Upper lobe of left lung (tissue), 6 donors: Measurements from ENCODE around the gene SLC25A11. TPM values are rescaled to one million over a fixed set of nuclear protein-coding genes. Genes with fewer than 3 reads are reported as not detected.

ENCODE experiments used
- ATAC-seq, 2 donors: fragments of 200-7000 bp; cut with Tn5 transposase; one replicate each; pipeline ENCODE4 v1.9.1; 2022; ENCODE audit warnings: mild to moderate bottlenecking in 2 of 2, moderate library complexity in 2 of 2; ENCODE audit not compliant: low FRiP score in 2 of 2
- DNase-seq, 2 donors: peaks; one replicate each; pipeline ENCODE4 v3.0.0-alpha.2; 2019 to 2020
- H3K27ac ChIP-seq, 4 donors: fragments of 200-600 bp; sonication (generic); one replicate each; pipeline ENCODE4 v1.5.1; 2016 to 2019
- H3K27me3 ChIP-seq, 4 donors: fragments of 200-600 bp; sonication (generic); one replicate each; pipeline ENCODE4 v1.5.1; 2017 to 2019
- H3K36me3 ChIP-seq, 4 donors: fragments of 200-600 bp; sonication (generic); one replicate each; pipeline ENCODE4 v1.5.1; 2016 to 2019
- H3K4me1 ChIP-seq, 4 donors: fragments of 200-600 bp; sonication (generic); one replicate each; pipeline ENCODE4 v1.5.1; 2018 to 2019
- H3K4me3 ChIP-seq, 4 donors: fragments of 200-600 bp; sonication (generic); one replicate each; pipeline ENCODE4 v1.5.1; 2017 to 2019; ENCODE audit warnings: mild to moderate bottlenecking in 2 of 4, moderate library complexity in 1 of 4
- H3K9me3 ChIP-seq, 4 donors: fragments of 200-600 bp; sonication (generic); one replicate each; pipeline ENCODE4 v1.5.1; 2018 to 2019
- CTCF ChIP-seq, 6 experiments: fragments of 450-650 bp in 4 of 6; fragments of 200-600 bp in 2 of 6; sonication (generic) in 2 of 6; IDR thresholded peaks; one replicate each; pipeline ENCODE4 v1.5.1; 2016 to 2019; ENCODE audit warnings: antibody characterized with exemption in 6 of 6
- EP300 ChIP-seq, 4 donors: sonication (generic); formaldehyde crosslinking; IDR thresholded peaks; one replicate each; pipeline ENCODE4 v1.5.1; 2017; ENCODE audit warnings: antibody characterized with exemption in 4 of 4, control low read depth in 2 of 4
- POLR2A ChIP-seq, 4 donors: fragments of 450-650 bp; IDR thresholded peaks; one replicate each; pipeline ENCODE4 v1.5.1; 2016 to 2017; ENCODE audit warnings: antibody characterized with exemption in 4 of 4, mild to moderate bottlenecking in 2 of 4
- POLR2AphosphoS5 ChIP-seq, 2 donors: sonication (generic); formaldehyde crosslinking; IDR thresholded peaks; one replicate each; pipeline ENCODE4 v1.5.1; 2017; ENCODE audit warnings: antibody characterized with exemption in 2 of 2
- WGBS, 2 donors: methylation state at CpG; one replicate each; pipeline ENCODE4 v1.1.5; 2017 to 2018; 5-methylcytosine and 5-hydroxymethylcytosine counted together
- total RNA-seq, 6 donors: library from RNA; depleted of rRNA in 4 of 6; stranded (reverse); fragments of >200 nt in 4 of 6; gene quantifications; one replicate each; pipeline versions ENCODE4 v1.1.0 to v1.2.1, GENCODE V29; 2016 to 2021
- donor health status: DM: no; HTN: no; CAD: no; lungs with moderate emphysema.
- donor health status: DM: no; HTN: yes; CAD: no; lungs with severe emphysema.

Gene SLC25A11
- total RNA-seq, 6 donors from 2014 or later = 37.5 to 69.2 (median 47.9) TPM

DNA sequence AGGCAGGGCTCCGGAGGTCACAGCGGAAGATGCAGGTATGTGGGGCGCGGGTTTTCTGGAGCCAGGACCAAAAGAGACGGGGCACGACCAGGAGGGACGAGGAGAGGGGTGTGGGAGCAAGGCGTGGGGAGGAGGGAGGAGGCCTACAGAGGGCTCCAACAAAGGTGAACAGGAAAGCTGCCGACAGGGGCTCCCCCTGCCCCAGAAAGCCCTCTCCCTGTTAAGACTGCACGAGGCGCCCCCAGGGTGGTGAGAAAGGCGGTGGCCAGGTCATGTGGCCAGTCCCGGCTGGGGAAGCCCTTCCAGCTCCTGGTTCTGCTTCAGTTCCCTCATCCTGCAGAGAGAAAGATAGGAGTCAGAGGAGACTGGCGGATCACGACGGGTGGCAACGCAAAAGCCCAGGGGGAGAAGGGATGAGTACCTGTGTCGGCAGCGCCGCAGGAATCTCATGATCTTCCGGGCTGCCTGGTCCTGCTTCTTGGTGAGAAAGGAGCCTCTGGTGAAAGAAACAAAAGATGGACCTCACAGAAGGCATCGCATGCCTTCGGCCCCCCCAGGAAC lies 28.7 kb upstream of the SLC25A11 start:
- TF ChIP-seq EP300 (IDR thresholded peaks at IDR 0.05) = no peak
- TF ChIP-seq CTCF (IDR thresholded peaks at IDR 0.05) = no peak
- TF ChIP-seq POLR2AphosphoS5 (IDR thresholded peaks at IDR 0.05) = no peak
- TF ChIP-seq POLR2A (IDR thresholded peaks at IDR 0.05) = no peak
- Histone ChIP-seq H3K4me3 (peak overlapping the region; percentile 43 to 85 (median 74)), H3K4me1 (peaks cover 26 to 38% (median 33%) of the 10 kb centered on the region in 4 donors), H3K36me3 (peaks cover 9 to 49% (median 34%) of the 10 kb centered on the region in 4 donors), H3K27me3 (no peaks in the 10 kb centered on the region), H3K9me3 (no peaks in the 10 kb centered on the region), H3K27ac (peak overlapping the region; percentile 90 to 95 (median 94))
- DNase-seq = no peak
- 45 to 48% methylated on average over 23 of the region's 23 CpGs for WGBS, 2 donors
- ATAC-seq = no peak

DNA sequence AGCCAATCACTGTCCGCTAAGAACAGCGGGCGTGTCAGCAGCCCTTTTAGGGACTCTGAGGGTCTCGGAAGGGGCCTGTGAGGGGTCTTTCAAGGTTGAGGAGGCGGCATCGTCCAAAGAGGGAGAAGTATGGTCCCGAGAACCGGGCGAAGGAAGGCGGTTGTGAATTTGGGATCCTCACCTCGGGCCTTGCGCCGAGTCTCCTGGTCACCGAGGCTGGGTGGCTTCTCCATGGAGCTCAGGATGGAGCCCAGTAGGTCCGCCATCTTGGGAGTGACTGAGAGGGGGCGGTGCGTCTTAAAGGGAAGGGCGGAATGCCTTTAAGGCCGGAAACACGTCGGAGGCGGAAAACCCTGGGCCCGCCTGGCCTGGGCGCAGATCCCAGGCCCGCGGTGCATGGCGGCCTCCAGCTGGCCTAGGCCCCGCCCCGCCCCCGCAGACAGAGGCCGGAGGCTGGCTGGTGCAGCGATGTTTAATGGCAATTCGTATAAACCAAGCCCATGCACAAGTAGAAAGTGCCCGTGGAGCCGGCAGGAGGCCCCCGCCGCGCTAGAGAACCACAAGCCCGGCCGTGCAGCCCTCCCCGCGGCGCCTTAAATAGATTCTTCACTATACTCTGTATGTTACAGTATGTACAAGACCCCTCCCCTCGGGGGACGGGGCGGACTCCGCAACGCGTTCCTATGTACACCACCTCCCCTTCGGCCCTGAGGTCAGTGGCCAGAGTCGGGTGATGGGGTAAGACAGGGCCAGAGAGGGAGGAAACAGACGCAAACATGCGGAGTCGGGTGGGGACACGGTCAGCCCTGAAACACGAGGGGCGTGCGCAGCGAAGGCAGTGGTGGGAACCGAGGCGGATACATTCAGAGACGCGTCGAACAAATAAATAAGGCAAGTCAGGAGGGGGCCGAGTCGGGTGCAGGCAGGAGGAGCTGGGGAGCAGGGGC lies 28.0 kb upstream of the SLC25A11 start, which contains the start of gene SPAG7:
Gene SPAG7, minus strand, starts transcription at position 279 of the 947 bp plus-strand sequence. Its CDS starts 13 bp downstream, at position 266.
- no peaks in the 10 kb centered on the region for H3K27me3 ChIP-seq
- no peak for TF ChIP-seq EP300 (IDR thresholded peaks at IDR 0.05)
- TF ChIP-seq POLR2A (IDR thresholded peaks at IDR 0.05) = peak in 2 of 4 donors; percentile 56 to 88
- TF ChIP-seq POLR2AphosphoS5 (IDR thresholded peaks at IDR 0.05) = peak; percentile 89 to 93
- peak in 3 of 6 experiments; percentile 10 to 15 (median 12) for TF ChIP-seq CTCF (IDR thresholded peaks at IDR 0.05)
- peaks cover 9 to 42% (median 27%) of the 10 kb centered on the region in 4 donors for H3K36me3 ChIP-seq
- peaks cover 26 to 34% (median 29%) of the 10 kb centered on the region in 4 donors for H3K4me1 ChIP-seq
- 0 to 1% methylated on average over 33 to 62 of the region's 66 CpGs for WGBS, 2 donors
- H3K4me3 ChIP-seq = peak within 1 kb of the TSS; percentile 60 to 85 (median 74)
- DNase-seq (peak; percentile 96 to 97), ATAC-seq (peak; percentile 91 to 95)
- H3K9me3 ChIP-seq = no peaks in the 10 kb centered on the region
- H3K27ac ChIP-seq = peak within 1 kb of the TSS; percentile 90 to 95 (median 94)

DNA sequence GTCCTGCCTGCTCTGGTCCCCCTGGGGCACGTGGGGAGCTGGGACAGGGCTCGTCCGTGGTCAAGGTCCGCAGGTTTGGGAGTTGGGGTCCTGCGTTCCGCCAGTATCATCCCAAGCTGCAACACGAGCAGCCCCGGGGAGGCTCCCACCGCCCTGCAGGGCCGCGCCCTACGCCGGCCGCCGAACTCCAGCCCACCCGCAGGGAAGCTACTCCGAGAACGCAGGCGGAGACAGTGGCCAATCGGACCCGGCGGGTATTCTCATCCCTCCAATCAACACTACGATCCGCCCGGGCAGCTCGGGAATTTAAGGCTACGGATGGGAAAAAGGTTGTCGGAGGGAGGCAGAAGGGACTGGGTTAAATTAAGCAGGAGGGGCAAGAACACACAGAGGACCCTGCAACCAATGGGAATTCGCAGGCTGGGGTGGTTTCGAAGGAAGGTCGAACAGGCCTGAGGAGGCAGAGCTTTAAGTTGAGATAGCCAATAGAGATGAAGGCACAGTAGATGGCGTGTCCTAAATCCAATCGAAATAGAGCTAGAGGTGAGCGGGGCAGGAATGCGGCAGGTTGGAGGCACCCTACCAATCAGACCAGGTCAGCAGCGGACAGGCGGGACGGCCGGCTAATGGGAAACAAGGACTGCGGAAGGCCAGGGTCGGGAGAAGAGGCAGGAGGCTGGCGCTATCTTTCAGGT lies 27.1 kb upstream of the SLC25A11 start:
- no peak for TF ChIP-seq EP300 (IDR thresholded peaks at IDR 0.05)
- TF ChIP-seq POLR2A (IDR thresholded peaks at IDR 0.05) = peak in 2 of 4 donors; percentile 22 to 33
- peak in 1 of 6 experiments; percentile 13 for TF ChIP-seq CTCF (IDR thresholded peaks at IDR 0.05)
- peak; percentile 3 to 43 for TF ChIP-seq POLR2AphosphoS5 (IDR thresholded peaks at IDR 0.05)
- ATAC-seq = peak; percentile 93 to 97
- Histone ChIP-seq H3K4me1 (peaks cover 26 to 34% (median 29%) of the 10 kb centered on the region in 4 donors), H3K27ac (peak overlapping the region; percentile 90 to 95 (median 94)), H3K27me3 (no peaks in the 10 kb centered on the region), H3K9me3 (no peaks in the 10 kb centered on the region), H3K36me3 (peaks cover 4 to 34% (median 19%) of the 10 kb centered on the region in 4 donors), H3K4me3 (peak overlapping the region; percentile 51 to 85 (median 74))
- DNase-seq = peak; percentile 94 to 99
- WGBS, 2 donors = 0% methylated on average over 16 to 28 of the region's 42 CpGs

GRCh38 chr17:4965311-4965986 lies 25.6 kb upstream of the SLC25A11 start:
- peaks cover 26 to 34% (median 29%) of the 10 kb centered on the region in 4 donors for H3K4me1 ChIP-seq
- 93 to 95% methylated on average over 15 of the region's 15 CpGs for WGBS, 2 donors
- peak overlapping the region; percentile 90 to 95 (median 94) for H3K27ac ChIP-seq
- H3K36me3 ChIP-seq = peaks cover 4 to 29% (median 21%) of the 10 kb centered on the region in 4 donors
- TF ChIP-seq POLR2A (IDR thresholded peaks at IDR 0.05) (no peak), CTCF (IDR thresholded peaks at IDR 0.05) (no peak), POLR2AphosphoS5 (IDR thresholded peaks at IDR 0.05) (no peak), EP300 (IDR thresholded peaks at IDR 0.05) (no peak)
- peak overlapping the region in 1 of 4 donors; percentile 85 for H3K4me3 ChIP-seq
- ATAC-seq (no peak), DNase-seq (no peak)
- H3K27me3 ChIP-seq = no peaks in the 10 kb centered on the region
- H3K9me3 ChIP-seq = no peaks in the 10 kb centered on the region
